Measurements from ENCODE around the gene ZBTB7B.

- no peak for TF ChIP-seq EZH2 (IDR thresholded peaks at IDR 0.05; ENCODE audit: insufficient read depth, poor library complexity, severe bottlenecking)
- no peak for TF ChIP-seq EZH2phosphoT487 (IDR thresholded peaks at IDR 0.05; ENCODE audit: insufficient read depth, low read depth)
Observed at GRCh38 chr1:155012776-155013602, 10.4 kb downstream of the ZBTB7B start.

Measured in GM23248 (cell line).